H9 (cell line): ENCODE results near the gene PLIN4. TPM values are rescaled to one million over a fixed set of nuclear protein-coding genes. Genes with fewer than 3 reads are reported as not detected.

Experiments
- DNase-seq: peaks from one replicate; pipeline ENCODE4 v3.0.0-alpha.2; 2017
- H2AFZ ChIP-seq: one replicate; pipeline ENCODE4 v1.6.1; 2013; ENCODE audit warnings: mild to moderate bottlenecking, low read length, control low read depth, moderate library complexity
- H2AK5ac ChIP-seq: 2 replicates; pipeline ENCODE4 v1.6.1; 2013; ENCODE audit warnings: low read length, control low read depth, mixed read lengths; ENCODE audit not compliant: insufficient read length
- H2BK120ac ChIP-seq: one replicate; pipeline ENCODE4 v1.6.1; 2013; ENCODE audit warnings: low read depth, mild to moderate bottlenecking, low read length, control low read depth, inconsistent platforms; ENCODE audit not compliant: poor library complexity, severe bottlenecking
- H2BK12ac ChIP-seq: 2 replicates; pipeline ENCODE4 v1.6.1; 2013; ENCODE audit warnings: low read length, control low read depth, mixed read lengths, low read depth; ENCODE audit not compliant: insufficient read length
- H2BK15ac ChIP-seq: 2 replicates; pipeline ENCODE4 v1.6.1; 2013; ENCODE audit warnings: low read depth, low read length, control low read depth
- H2BK20ac ChIP-seq: one replicate; pipeline ENCODE4 v1.6.1; 2013; ENCODE audit warnings: low read depth, mild to moderate bottlenecking, low read length, control low read depth, inconsistent platforms; ENCODE audit not compliant: poor library complexity, severe bottlenecking
- H2BK5ac ChIP-seq: 2 replicates; pipeline ENCODE4 v1.6.1; 2013; ENCODE audit warnings: low read length, control low read depth, mixed read lengths; ENCODE audit not compliant: insufficient read length
- H3K14ac ChIP-seq: 2 replicates; pipeline ENCODE4 v1.6.1; 2013; ENCODE audit warnings: low read length, control low read depth; ENCODE audit not compliant: insufficient read depth
- H3K18ac ChIP-seq: 2 replicates; pipeline ENCODE4 v1.6.1; 2013; ENCODE audit warnings: low read depth, mild to moderate bottlenecking, mixed read lengths, low read length, control low read depth; ENCODE audit not compliant: insufficient read length
- H3K23ac ChIP-seq: 2 replicates; pipeline ENCODE4 v1.6.1; 2013; ENCODE audit warnings: low read length, control low read depth, mixed read lengths, low read depth; ENCODE audit not compliant: insufficient read length
- H3K23me2 ChIP-seq: 2 replicates; pipeline ENCODE4 v1.6.1; 2013; ENCODE audit warnings: low read depth, mild to moderate bottlenecking, mixed read lengths, low read length, control low read depth; ENCODE audit not compliant: insufficient read length, poor library complexity, severe bottlenecking
- H3K27ac ChIP-seq: 2 replicates; pipeline ENCODE4 v1.5.1; 2013; ENCODE audit warnings: low read length, control low read depth, mixed read lengths, low read depth; ENCODE audit not compliant: insufficient read length
- H3K27me3 ChIP-seq: 2 replicates; pipeline ENCODE4 v1.6.1; 2013; ENCODE audit warnings: low read length, control low read depth, inconsistent platforms; ENCODE audit not compliant: insufficient read depth
- H3K4ac ChIP-seq: 2 replicates; pipeline ENCODE4 v1.6.1; 2013; ENCODE audit warnings: low read depth, mild to moderate bottlenecking, control low read depth, inconsistent platforms, low read length, moderate library complexity
- H3K4me1 ChIP-seq: 2 replicates; pipeline ENCODE4 v1.6.1; 2013; ENCODE audit warnings: low read length, control low read depth, inconsistent platforms; ENCODE audit not compliant: insufficient read depth
- H3K4me2 ChIP-seq: 2 replicates; pipeline ENCODE4 v1.6.1; 2013; ENCODE audit warnings: low read length, control low read depth, mixed read lengths; ENCODE audit not compliant: insufficient read length, insufficient read depth
- H3K56ac ChIP-seq: 2 replicates; pipeline ENCODE4 v1.6.1; 2013; ENCODE audit warnings: low read depth, mild to moderate bottlenecking, mixed read lengths, low read length, control low read depth; ENCODE audit not compliant: insufficient read length
- H3K79me1 ChIP-seq: 2 replicates; pipeline ENCODE4 v1.6.1; 2013; ENCODE audit warnings: low read depth, mild to moderate bottlenecking, moderate library complexity, low read length, control low read depth, inconsistent platforms; ENCODE audit not compliant: insufficient read depth, poor library complexity, severe bottlenecking
- H3K79me2 ChIP-seq: 2 replicates; pipeline ENCODE4 v1.6.1; 2013; ENCODE audit warnings: low read length, control low read depth, inconsistent platforms; ENCODE audit not compliant: insufficient read depth
- H3K9ac ChIP-seq: 2 replicates; pipeline ENCODE4 v1.6.1; 2013; ENCODE audit warnings: low read length, control low read depth, mixed read lengths; ENCODE audit not compliant: insufficient read length; ENCODE audit errors: extremely low read depth
- H3K9me3 ChIP-seq: one replicate; pipeline ENCODE4 v1.6.1; 2013; ENCODE audit warnings: low read depth, low read length, inconsistent platforms; ENCODE audit not compliant: control insufficient read depth
- H3T11ph ChIP-seq: one replicate; pipeline ENCODE4 v1.6.1; 2013; ENCODE audit warnings: mild to moderate bottlenecking, low read length, control low read depth, inconsistent platforms
- H4K20me1 ChIP-seq: one replicate; pipeline ENCODE4 v1.6.1; 2013; ENCODE audit not compliant: control insufficient read depth, insufficient read length, insufficient read depth
- H4K5ac ChIP-seq: 2 replicates; pipeline ENCODE4 v1.6.1; 2013; ENCODE audit warnings: low read depth, mild to moderate bottlenecking, mixed read lengths, low read length, control low read depth; ENCODE audit not compliant: insufficient read length
- H4K8ac ChIP-seq: replicated peaks from 2 replicates; pipeline ENCODE4 v1.6.1; 2013; ENCODE audit warnings: low read length, control low read depth, mixed read lengths, low read depth; ENCODE audit not compliant: insufficient read length
- H4K91ac ChIP-seq: 2 replicates; pipeline ENCODE4 v1.6.1; 2013; ENCODE audit warnings: low read depth, mild to moderate bottlenecking, moderate library complexity, mixed read lengths, low read length, control low read depth; ENCODE audit not compliant: insufficient read length
- H3K27ac Mint-ChIP-seq, 3 experiments: 2 replicates in 2 of 3; 3 replicates in 1 of 3; pipeline ENCODE4 v1.8.0; 2020 to 2021; ENCODE audit warnings: mixed read lengths in 3 of 3, mild to moderate bottlenecking in 1 of 3, moderate library complexity in 1 of 3
- H3K27me3 Mint-ChIP-seq: 2 replicates; pipeline ENCODE4 v1.8.0; 2021; ENCODE audit warnings: low read depth, mild to moderate bottlenecking, moderate library complexity, mixed read lengths
- H3K36me3 Mint-ChIP-seq, 3 experiments: 2 replicates in 2 of 3; 3 replicates in 1 of 3; pipeline ENCODE4 v1.8.0; 2020 to 2021; ENCODE audit warnings: low read depth in 3 of 3, mixed read lengths in 3 of 3; ENCODE audit not compliant: insufficient read depth in 1 of 3
- H3K4me1 Mint-ChIP-seq, 2 experiments: 2 replicates each; pipeline ENCODE4 v1.8.0; 2020; ENCODE audit warnings: mixed read lengths in 2 of 2
- H3K4me3 Mint-ChIP-seq, 2 experiments: 2 replicates in 1 of 2; 3 replicates in 1 of 2; pipeline ENCODE4 v1.8.0; 2020 to 2021; ENCODE audit warnings: mild to moderate bottlenecking in 2 of 2, mixed read lengths in 2 of 2, moderate library complexity in 1 of 2
- H3K9me3 Mint-ChIP-seq, 2 experiments: 2 replicates in 1 of 2; 3 replicates in 1 of 2; pipeline ENCODE4 v1.8.0; 2020; ENCODE audit warnings: mild to moderate bottlenecking in 2 of 2, mixed read lengths in 2 of 2, moderate library complexity in 1 of 2
- WGBS: extraction: QIAGEN DNeasy Blood & Tissue Kit; methylation state at CpG from one replicate; pipeline ENCODE4 v1.1.7; 2013; ENCODE audit warnings: missing lambda C conversion rate, low lambda C conversion rate, mixed read lengths; ENCODE audit not compliant: insufficient read length; ENCODE audit errors: extremely low coverage; 5-methylcytosine and 5-hydroxymethylcytosine counted together
- total RNA-seq: library from RNA; stranded (reverse); gene quantifications from 2 replicates; pipeline ENCODE4 v1.2.1, GENCODE V29; 2021
- TF ChIP-seq, protein P1 (sequence below): fragments of 200-600 bp; sonication (generic); conservative IDR thresholded peaks from 3 replicates; pipeline ENCODE4 v1.8.0; 2021; ENCODE audit warnings: antibody characterized with exemption, mild to moderate bottlenecking

PLIN4 gene
- total RNA-seq, 1 experiment from 2014 or later, result 1.1 TPM

DNA sequence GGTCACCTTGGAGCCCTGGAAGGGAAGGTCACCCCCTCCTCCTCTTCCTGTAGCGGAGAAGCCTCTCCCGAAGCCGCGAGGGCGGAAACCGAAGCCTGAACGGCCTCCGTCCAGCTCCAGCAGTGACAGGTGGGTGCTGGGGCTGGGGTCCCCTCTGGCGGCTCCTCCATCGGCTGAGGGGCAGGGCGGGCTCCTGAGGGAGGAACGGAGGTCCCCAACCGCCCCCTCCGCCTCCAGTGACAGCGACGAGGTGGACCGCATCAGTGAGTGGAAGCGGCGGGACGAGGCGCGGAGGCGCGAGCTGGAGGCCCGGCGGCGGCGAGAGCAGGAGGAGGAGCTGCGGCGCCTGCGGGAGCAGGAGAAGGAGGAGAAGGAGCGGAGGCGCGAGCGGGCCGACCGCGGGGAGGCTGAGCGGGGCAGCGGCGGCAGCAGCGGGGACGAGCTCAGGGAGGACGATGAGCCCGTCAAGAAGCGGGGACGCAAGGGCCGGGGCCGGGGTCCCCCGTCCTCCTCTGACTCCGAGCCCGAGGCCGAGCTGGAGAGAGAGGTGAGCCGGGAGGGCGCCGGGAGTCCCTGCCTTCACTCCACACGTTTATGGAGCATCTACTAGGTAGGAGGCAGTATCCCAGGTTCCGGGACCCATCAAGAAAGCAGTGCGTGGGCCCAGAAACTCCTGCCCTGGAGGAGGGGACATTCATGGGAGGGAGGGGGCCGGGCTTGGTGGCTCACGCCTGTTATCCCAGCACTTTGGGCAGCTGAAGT, 24.2 kb downstream of the PLIN4 start:
- H2BK5ac ChIP-seq, result no peak overlapping the region
- H3K9me3 ChIP-seq, result no peaks in the 10 kb centered on the region
- no peaks in the 10 kb centered on the region for H3K79me2 ChIP-seq
- TF ChIP-seq, protein P1, sequence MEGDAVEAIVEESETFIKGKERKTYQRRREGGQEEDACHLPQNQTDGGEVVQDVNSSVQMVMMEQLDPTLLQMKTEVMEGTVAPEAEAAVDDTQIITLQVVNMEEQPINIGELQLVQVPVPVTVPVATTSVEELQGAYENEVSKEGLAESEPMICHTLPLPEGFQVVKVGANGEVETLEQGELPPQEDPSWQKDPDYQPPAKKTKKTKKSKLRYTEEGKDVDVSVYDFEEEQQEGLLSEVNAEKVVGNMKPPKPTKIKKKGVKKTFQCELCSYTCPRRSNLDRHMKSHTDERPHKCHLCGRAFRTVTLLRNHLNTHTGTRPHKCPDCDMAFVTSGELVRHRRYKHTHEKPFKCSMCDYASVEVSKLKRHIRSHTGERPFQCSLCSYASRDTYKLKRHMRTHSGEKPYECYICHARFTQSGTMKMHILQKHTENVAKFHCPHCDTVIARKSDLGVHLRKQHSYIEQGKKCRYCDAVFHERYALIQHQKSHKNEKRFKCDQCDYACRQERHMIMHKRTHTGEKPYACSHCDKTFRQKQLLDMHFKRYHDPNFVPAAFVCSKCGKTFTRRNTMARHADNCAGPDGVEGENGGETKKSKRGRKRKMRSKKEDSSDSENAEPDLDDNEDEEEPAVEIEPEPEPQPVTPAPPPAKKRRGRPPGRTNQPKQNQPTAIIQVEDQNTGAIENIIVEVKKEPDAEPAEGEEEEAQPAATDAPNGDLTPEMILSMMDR, result no peak
- no peak overlapping the region for H3T11ph ChIP-seq
- no peak overlapping the region for H3K14ac ChIP-seq
- Mint-ChIP-seq H3K9me3 (no peaks in the 10 kb centered on the region), H3K27me3 (no peaks in the 10 kb centered on the region), H3K27ac (no peak overlapping the region), H3K4me1 (no peaks in the 10 kb centered on the region), H3K4me3 (no peak overlapping the region), H3K36me3 (peaks cover 17 to 44% (median 43%) of the 10 kb centered on the region in 3 experiments; a peak in 6 of 7 replicates)
- no peak overlapping the region for H2BK12ac ChIP-seq
- H3K27me3 ChIP-seq, result no peaks in the 10 kb centered on the region
- H2BK120ac ChIP-seq, result no peak overlapping the region
- DNase-seq, result no peak
- no peak overlapping the region for H3K23ac ChIP-seq
- WGBS, result no CpG with 5 or more reads among the region's 61 CpGs
- H3K27ac ChIP-seq, result no peak overlapping the region
- H2AFZ ChIP-seq, result no peak overlapping the region
- no peak overlapping the region for H3K18ac ChIP-seq
- H4K91ac ChIP-seq, result no peak overlapping the region
- no peaks in the 10 kb centered on the region for H3K4me1 ChIP-seq
- no peaks in the 10 kb centered on the region for H3K23me2 ChIP-seq
- H4K8ac ChIP-seq, result no peak overlapping the region
- no peak overlapping the region for H3K4me2 ChIP-seq
- no peaks in the 10 kb centered on the region for H3K79me1 ChIP-seq
- peaks cover 3% of the 10 kb centered on the region for H4K20me1 ChIP-seq
- H3K4ac ChIP-seq, result no peak overlapping the region
- H3K9ac ChIP-seq, result no peak overlapping the region
- H2BK20ac ChIP-seq, result no peak overlapping the region
- no peak overlapping the region for H2AK5ac ChIP-seq
- H4K5ac ChIP-seq, result no peak overlapping the region
- H2BK15ac ChIP-seq, result no peak overlapping the region
- no peak overlapping the region for H3K56ac ChIP-seq
